Fibroblast of skin of left biceps (primary cell): ENCODE measurements around the gene MALAT1.
A peak's percentile ranks its signal among the peaks of the same experiment; 100 is the strongest.

Source experiments
- DNase-seq, 2 experiments: peaks; one replicate each; pipeline ENCODE4 v3.0.0-alpha.2; 2013; ENCODE audit warnings: low read depth in 2 of 2

The MALAT1 gene

DNA sequence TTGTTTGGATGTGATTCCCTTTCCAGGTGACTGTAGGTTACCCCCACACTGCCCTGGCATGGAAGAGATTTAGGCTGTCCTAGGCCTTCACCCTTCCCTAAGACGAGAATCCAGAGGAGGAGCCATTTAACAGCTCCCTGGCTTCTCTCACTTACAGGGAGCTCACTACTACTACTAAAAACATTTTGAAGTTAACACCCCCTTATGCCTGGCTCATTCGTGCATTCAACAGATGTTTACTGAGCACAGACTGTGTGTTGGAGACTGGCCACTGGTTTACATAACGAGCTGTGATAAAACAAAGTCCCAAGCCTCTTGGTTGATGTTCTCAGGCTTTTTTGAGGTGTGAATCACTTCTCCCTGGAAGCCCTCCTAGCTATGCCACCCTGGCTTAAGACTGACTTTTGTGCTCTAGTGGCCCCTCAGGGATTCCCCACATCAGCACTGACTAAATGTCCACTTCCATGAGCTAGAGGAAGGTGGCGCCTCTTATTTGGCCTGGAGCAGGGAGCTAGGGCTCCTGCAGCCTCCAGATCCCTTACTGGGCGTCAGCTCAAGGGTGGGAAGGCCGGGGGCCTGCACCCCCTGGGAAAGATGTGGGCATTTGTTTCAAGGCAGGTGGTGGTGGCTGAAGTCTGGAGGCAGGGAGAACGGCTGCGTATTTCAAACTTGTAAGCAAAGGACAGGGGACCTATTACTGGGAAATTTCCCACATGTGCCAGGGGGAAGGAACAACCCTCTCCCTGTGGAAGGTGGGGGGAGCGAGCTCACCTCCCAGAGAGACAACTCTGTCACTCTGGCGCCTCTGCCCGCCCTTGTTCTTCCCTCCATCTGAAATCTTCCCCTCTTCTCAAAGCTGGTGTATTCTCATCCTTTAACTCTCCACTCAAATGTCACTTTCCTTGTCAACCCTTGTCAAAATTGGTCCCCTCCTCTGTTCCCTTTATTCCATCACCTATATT is 19.4 kb upstream of the MALAT1 start:
- DNase-seq: no peak

DNA sequence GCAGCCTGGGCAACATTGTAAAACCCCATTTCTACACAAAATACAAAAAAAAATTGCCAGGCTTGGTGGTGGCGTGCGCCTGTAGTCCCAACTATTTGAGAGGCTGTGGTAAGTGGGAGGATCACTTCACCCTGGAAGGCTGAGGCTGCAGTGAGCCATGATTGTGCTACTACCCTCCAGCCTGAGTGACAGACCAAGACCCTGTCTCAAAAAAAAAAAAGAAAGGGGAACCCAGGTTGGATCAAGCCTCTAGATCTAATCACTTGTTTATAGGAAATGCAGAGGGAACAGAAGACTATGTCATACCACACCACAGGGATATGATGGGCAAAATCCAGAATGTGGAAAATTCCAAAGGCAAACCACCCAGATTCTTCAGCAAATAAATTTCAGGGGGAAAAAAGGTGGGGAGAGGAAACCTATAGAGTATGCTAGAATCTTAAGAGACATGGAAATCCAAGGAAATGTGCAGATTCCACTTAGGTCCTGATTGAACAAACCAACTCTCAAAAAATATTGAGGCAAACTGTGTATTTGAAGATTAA is 16.5 kb upstream of the MALAT1 start:
- DNase-seq: no peak

DNA sequence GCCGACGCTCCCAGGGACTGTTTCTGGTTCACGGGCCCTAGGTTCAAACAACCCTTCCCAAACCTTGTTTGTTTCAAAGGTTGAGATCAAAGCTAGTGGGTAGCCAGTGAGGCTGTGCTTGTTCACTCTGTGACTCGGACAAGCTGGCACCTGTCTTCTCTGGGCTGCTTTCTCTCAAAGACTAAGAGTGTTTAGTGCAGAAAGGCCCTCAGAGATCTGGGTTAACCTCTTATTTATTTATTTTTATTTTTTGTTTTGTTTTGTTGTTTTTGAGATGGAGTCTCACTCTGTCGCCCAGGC is 13.0 kb upstream of the MALAT1 start:
- no peak for DNase-seq

DNA sequence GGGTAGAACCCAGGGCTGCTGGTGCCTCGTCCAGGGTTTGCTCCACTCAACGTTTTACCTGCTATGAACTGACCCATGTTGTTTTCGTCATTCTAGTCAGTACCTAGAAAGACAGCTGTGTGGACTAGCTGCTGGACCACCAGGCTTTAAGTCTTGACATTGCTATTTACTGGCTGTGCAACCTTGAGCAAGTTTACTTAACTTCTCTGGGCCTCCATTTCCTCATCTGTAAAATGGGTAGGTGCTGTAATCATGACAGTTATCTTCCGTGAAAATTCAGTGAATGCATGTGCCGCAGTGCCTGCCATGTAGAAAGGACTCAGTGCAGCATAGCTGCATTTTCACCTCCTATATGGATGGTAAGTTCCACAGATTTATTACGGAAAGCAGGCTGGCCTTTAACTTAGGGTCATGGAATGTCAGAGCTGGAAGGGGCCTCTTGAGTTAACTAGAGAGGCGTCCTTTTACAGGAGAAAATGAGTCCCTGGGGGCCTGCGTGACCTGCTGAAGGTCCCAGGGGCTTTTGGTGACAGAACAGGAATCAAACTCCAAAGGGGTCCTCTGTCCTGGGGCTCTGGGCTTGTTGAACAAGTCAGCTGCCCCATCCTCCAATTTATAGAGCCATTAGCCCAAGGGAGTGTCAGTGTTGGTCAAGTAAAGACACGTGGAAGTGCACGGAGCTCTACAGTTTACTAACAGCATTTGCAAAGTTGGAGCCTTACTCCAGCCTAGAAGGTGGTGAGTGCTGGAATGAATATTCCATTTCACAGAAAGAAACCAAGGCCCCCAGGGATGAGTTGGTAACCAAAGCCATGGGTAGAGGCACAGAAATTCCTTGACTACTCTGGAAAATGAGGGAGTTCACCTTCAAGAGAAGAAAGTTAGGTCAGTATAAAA is 12.0 kb upstream of the MALAT1 start:
- DNase-seq: no peak

DNA sequence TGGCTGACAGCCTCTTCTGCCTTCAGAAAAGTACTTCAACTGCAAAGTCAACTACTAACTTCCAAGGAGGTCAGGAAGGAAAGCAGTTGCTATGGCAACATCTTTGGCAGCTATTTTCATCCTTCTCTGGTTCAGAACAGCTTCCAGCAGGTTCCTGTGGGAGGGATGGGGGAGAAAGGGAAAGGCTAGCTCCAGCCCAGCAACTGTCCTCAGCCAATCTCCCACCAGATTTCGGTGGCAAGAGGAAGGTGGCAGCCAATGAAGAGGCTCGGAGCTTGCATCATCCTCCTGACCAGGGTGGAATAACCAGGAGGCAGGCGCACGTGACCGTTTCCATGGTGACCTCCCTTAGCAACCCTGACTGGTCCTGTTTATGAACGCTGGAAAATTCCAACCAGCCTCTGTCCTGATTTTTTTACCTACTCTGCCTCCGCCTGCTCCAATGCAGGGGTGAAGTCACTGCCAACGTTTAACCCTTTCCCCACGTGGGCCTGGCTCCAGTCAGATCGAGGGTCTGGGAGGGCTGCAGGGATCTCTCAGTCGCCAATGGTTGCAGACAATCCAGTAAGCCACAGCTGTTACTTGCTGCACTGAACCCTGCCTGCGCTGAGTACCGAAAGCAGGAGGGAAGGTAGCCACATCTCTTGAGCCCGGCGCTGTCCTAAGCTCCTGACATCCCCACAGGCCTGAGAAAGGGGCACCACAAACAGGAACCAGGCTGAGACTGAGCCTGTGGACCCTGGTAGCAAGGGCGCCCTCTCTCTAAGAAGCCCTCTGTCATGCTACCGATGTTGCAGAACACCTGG is 11.2 kb upstream of the MALAT1 start:
- DNase-seq: peak; percentile 100

DNA sequence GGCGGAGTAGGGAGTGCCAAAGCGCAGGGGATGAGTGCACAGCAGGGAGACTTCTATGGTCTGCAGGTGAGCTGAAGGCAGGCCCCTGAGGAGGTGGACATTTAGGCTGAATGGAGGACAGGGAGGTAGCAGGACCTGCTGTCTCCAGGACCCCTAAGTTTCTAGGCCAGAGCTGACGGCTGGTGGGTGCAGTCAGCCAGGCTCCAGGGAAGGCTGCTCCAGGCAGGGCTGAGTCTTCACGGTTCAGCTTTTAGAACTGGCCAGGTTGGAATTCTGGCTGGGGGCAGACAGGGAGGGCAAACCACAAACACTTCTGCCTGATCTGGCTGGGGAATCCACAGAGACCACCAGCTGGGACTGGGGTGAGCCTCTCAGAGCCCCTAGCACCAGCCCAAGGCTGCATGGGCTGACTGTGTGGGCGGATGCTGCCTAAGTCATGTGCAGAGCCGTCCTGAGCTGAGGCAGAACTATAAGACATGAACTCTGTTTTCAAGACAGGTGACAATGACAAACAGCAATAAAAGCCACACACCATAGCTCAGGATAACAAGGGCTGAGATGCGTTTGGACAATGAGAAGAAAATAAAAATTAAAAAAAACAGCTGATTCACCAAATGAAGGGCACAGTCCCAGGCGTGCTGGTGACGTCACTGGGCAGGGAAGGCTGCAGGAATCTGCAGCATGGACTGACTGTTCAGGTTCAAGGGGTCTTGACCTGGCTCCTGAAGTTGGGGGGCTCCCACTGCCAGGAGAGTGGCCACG is 10.4 kb upstream of the MALAT1 start:
- no peak for DNase-seq

DNA sequence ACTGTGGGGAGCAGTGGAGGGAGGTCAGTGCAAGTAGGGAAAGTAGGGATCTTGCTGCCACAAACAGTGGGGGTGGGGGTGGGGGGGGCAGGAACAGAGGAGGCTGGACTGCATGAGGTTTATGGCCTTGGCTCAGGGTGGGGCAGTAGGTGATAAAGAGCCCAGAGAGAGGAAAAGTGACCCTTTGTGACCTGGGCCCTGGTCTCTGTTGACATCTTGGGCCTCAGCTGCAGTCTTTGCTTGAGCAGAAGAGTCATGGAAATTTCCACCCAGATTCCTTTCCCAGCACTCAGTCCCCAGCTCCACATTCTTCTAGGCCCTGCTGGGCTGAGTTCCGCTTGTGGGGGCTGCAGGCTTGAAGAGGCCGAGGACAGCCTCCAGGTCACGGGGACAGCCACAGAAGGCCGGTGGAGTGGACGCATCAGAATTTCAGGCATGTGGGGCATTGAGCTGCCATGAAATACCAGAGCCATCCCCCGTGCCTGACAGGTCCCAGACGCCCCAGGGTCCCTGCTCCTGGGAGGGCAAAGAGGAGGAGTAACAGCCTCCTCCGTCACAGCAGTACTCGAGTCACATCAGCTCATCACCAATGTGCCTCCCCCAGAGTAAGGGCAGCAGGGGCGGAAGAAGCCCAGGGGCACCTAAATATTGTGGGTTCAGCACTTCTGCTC is 9.7 kb upstream of the MALAT1 start:
- DNase-seq: no peak

DNA sequence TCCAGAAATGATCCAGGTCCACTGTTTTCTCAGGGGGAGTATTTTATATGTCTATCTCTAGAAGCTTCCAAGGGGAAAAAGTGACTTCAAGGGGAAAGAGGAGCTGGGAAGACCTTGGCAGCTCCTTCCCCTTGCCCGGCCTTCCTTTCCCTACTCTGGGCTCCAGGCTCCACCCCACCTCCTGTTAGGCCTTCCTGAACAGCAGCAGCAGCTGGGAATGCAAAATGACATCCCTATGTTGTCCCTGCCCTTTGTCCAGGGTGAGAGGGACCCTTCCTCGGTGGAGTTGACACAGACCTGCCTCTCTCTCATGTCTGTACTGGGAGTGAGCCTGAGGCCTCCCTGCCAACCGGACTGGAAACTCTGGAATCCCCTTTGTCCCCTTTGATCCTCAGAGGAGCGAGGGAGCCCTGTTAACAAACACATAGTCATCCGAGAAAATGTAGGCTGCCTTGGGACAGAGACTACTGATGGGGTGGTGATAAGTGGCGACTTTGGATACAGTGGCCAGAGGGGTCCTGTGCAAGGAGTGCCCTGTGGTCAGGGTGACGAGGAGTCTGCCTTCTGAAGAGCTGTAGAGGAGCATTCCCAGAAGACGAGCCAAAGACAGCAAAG is 9.0 kb upstream of the MALAT1 start:
- no peak for DNase-seq

DNA sequence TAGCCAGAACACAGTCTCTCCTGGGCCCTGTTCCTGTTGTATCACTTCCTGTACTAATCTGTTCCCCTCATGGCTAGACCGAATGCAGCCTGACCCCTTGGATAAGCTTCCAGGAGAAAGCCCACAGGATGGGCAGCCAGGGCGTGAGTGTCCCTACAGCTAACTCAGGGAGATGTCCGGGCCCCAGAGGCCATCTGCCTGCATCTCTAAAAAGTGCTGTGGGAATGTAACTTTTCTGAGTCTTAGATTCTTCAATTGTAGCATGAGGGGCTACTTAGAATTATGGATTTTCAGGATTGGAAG is 7.7 kb upstream of the MALAT1 start:
- DNase-seq: no peak

DNA sequence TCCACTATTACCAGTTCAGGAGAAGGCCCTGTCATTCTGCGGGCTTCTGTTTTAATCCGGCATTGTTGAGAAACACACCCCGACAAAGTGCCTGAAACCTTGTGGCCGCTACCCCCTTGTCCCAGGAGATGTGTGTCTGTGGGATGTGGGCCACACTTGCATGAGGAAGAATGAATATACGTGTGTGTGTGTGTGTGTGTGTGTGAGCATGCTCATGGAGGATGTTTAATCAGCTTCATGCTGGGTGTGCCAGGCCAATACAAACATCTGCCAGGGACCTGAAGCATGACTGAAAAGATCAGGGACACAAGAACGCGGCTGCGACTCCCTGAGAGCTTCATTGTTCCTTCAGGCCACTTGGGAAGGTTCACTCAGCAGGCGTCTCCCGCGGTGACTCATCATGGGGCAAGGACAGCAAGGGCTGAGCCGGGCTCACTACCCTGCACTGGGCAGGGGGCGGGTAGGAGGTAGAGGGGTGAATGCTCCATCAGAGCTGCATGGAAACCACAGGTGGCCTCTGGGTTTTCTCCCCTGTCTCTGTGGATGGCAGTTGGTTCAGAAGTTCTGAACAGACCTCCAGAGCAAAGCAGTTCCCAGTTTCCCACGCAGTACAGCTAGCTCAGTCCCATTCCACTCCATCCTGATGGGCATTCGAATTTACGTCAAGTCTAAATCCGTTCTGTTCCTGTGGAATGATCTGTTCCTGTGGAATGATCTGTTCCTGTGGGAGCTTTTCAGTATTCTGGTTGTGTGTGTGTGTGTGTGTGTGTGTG is 7.0 kb upstream of the MALAT1 start:
- DNase-seq: peak; percentile 86 to 88

DNA sequence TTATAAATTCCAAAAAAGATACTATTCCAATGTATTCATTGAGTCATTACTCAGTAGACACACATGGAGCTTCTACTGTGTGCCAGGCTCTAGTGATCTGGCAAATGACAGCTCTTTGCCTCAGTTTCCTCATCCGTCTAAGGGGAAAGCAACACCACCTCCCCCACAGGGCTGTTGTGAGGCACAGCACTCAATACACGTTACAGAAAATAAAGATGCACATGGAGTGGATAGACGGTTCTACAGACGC is 6.5 kb upstream of the MALAT1 start:
- DNase-seq: no peak

DNA sequence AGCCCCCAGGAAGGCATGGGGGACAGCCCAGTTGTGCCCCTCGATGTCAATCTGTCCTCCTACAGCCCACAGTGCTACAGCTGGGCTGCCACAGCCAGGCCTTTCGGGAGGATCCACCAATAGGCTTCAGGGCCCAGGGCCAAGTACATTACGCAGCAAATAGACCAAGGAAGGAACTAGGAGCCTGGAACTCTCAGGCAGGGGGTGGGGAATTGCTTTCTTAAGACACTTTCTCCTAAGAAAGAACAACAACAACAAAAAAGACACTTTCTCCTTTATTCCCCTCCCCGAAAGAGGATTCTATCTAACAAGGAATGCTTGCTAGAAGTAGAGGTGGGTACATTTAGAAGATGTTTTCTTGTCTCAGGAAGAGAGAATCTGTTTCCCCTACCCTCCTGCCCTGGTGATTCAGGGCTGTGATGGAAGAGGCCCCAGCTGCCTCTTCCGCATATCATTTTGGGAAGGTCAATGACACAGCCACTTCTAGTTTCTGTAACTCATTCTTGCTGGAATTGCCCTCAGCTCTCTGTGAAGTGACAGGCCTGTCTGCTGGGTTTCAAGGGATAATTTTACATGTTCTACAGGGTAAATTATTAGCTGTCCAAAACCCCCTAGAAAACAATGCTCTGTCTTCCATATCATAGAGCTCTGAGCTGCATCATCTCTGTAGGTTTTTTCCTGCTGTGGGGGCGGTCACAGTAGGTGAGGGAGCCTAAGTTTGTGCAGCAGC is 6.0 kb upstream of the MALAT1 start:
- no peak for DNase-seq

DNA sequence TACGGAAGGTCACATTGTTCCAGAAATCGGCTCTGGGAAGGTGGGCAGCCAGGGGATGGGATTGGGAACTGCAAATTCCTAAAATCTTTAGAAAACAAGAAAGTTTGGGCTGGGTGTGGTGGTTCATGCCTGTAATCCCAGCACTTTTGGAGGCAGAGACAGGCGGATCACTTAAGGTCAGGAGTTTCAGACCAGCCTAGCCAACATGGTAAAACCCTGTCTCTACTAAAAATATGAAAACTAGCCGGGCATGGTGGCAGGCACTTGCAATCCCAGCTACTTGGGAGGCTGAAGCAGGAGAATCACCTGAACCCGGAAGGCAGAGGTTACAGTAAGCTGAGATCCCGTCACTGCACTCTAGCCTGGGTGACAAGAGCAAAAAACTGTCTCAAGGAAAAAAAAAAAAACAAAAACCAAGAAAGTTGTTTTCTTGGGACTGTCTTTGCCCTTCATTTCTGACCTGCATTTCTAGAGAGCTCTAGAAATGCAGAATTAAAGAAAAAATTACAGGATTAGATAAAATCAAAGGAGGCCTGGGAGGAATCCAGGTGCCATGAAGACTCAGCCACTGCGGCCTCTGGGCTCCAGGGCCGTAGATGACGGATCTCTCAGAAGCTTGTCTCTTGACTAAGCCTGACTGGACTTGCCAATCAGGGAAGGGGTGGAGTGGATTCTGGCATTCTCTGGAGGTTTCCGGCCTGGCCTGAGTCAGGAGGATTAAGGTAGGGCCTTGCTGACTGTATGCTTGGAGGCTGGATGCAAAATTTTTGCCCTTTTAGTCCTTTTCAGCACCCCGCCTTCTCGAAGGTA is 5.3 kb upstream of the MALAT1 start:
- DNase-seq: peak in 1 of 2 experiments; percentile 69

DNA sequence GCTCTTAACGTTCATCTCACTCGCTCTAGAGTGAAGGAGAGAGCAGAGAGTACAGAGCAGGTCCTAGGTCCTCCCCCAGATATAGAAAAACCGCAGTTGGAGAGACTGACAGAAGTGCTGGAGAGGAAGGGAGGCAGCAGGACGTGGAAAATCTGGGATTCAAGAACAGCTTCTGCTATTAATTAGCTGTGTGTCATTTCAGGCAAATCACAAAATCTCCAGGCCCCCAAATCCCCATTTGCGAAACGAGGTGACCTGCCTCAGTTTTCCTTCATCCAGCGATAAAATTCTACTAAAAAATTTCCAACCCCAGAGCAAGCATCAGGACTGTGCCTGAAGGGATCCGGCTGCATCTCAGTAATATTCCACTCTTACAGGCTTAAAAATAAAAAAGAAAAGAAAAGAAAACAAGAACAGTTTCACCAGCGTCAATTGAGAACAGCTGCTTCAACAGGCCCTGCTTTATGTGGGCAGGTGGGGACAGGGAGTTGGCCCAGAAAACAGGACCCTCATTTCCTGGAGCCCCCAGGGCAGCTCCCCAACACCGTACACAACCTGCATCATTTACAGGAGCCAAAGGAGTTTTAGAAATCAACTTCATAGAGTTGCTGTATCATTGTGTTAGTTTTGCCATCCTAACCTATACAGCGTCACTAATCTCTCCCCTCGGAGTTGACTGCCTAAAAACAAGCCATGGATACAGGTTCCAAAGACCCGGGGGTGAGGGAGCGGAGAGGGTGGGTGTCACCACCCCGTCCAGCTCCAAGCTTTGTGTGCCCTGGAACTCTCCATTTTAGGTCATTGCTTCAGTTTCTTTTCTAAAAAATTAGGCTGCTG is 2.3 kb upstream of the MALAT1 start:
- DNase-seq: no peak

DNA sequence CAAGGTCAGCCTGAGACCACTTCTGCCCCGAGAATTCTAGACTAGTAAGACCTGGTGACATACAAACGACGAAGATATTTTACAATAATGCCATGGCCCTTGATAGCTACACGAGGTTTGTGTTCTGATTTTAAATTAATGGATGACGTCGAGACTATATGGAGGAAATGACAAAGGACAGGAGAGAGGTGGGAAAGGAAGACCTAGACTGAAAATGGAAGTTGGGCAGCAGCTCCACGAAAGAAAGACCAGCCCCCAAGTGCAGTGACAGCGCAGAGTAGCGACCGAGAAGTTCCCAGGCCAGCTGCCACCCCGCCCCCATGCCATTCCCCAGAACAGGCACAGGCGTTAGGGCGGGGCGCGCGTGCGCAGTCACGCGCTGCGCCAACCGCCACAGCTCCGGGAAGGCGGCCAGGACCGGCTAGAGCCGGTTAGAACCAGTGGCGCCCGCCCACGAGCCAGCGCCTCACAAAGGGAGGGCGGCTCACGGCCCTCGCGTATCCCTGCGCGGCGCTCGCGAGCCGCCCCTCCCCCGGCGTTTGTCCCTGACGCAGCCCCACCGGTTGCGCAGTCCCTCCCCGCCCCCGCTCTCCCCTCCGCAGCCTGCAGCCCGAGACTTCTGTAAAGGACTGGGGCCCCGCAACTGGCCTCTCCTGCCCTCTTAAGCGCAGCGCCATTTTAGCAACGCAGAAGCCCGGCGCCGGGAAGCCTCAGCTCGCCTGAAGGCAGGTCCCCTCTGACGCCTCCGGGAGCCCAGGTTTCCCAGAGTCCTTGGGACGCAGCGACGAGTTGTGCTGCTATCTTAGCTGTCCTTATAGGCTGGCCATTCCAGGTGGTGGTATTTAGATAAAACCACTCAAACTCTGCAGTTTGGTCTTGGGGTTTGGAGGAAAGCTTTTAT is 1.5 kb upstream of the MALAT1 start:
- peak; percentile 98 for DNase-seq

DNA sequence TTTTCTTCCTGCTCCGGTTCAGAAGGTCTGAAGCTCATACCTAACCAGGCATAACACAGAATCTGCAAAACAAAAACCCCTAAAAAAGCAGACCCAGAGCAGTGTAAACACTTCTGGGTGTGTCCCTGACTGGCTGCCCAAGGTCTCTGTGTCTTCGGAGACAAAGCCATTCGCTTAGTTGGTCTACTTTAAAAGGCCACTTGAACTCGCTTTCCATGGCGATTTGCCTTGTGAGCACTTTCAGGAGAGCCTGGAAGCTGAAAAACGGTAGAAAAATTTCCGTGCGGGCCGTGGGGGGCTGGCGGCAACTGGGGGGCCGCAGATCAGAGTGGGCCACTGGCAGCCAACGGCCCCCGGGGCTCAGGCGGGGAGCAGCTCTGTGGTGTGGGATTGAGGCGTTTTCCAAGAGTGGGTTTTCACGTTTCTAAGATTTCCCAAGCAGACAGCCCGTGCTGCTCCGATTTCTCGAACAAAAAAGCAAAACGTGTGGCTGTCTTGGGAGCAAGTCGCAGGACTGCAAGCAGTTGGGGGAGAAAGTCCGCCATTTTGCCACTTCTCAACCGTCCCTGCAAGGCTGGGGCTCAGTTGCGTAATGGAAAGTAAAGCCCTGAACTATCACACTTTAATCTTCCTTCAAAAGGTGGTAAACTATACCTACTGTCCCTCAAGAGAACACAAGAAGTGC is 661 bp upstream of the MALAT1 start:
- no peak for DNase-seq
